Muscle of leg (tissue), 11 donors: ENCODE measurements around the gene MLST8. TPM values are rescaled to one million over a fixed set of nuclear protein-coding genes. Genes with fewer than 3 reads are reported as not detected.
A peak's percentile ranks its signal among the peaks of the same experiment; 100 is the strongest.
"Not testable (repeated sequence)": the region's sequence is repeated elsewhere in the genome, so short reads cannot be mapped to it uniquely, and the experiment has no call there.

Source experiments
- DNase-seq: peaks from one replicate; pipeline ENCODE4 v3.0.0; 2013
- H3K27ac ChIP-seq: one replicate; pipeline ENCODE4 v1.5.1; 2013; ENCODE audit warnings: mild to moderate bottlenecking, low read length, control low read depth
- H3K27me3 ChIP-seq: one replicate; pipeline ENCODE4 v1.6.1; 2013; ENCODE audit warnings: low read length; ENCODE audit not compliant: control insufficient read depth, insufficient read depth
- H3K36me3 ChIP-seq: one replicate; pipeline ENCODE4 v1.6.1; 2013; ENCODE audit warnings: low read length; ENCODE audit not compliant: control insufficient read depth, insufficient read depth
- H3K4me1 ChIP-seq: one replicate; pipeline ENCODE4 v1.6.1; 2013; ENCODE audit warnings: low read length; ENCODE audit not compliant: control insufficient read depth, insufficient read depth
- H3K4me3 ChIP-seq: one replicate; pipeline ENCODE4 v1.5.1; 2013; ENCODE audit warnings: low read length, control low read depth
- H3K9me3 ChIP-seq: replicated peaks from 2 replicates; pipeline ENCODE4 v1.6.1; 2013; ENCODE audit warnings: low read depth, low read length; ENCODE audit not compliant: control insufficient read depth
- WGBS: methylation state at CpG from one replicate; pipeline ENCODE4 v1.1.5; 2013; ENCODE audit warnings: missing lambda C conversion rate; ENCODE audit not compliant: insufficient coverage; 5-methylcytosine and 5-hydroxymethylcytosine counted together
- polyA plus RNA-seq, 8 donors: library from polyadenylated mRNA; unstranded; fragments of 120-200 nt; gene quantifications; one replicate each; pipeline versions ENCODE4 v1.2.1 to v1.2.3, GENCODE V29; 2013; ENCODE audit warnings: inconsistent platforms in 1 of 8, low replicate concordance in 1 of 8; ENCODE audit not compliant: insufficient read length in 8 of 8, insufficient read depth in 1 of 8
- total RNA-seq: library from RNA; stranded (reverse); fragments of 120-200 nt; gene quantifications from one replicate; pipeline ENCODE4 v1.2.4, GENCODE V29; 2013

The MLST8 gene
- total and polyA plus RNA-seq, 9 donors = 13.7 to 38.2 (median 33.5) TPM

GRCh38 chr16:2196981-2197511, 8.2 kb upstream of the MLST8 start:
- peaks cover 52% of the 10 kb centered on the region for H3K27me3 ChIP-seq

GRCh38 chr16:2197765-2198164, 7.5 kb upstream of the MLST8 start:
- 82% methylated on average over 3 of the region's 6 CpGs for WGBS
- Histone ChIP-seq H3K4me1 (peaks cover 18% of the 10 kb centered on the region), H3K27me3 (peaks cover 52% of the 10 kb centered on the region), H3K27ac (no peak overlapping the region), H3K4me3 (no peak overlapping the region), H3K9me3 (no peaks in the 10 kb centered on the region), H3K36me3 (no peaks in the 10 kb centered on the region)
- DNase-seq = no peak

More at GRCh38 chr16:2196981-2197511, 8.2 kb upstream of the MLST8 start:
- DNase-seq = no peak
- 22% methylated on average over 23 of the region's 32 CpGs for WGBS
- Histone ChIP-seq H3K4me1 (peaks cover 18% of the 10 kb centered on the region), H3K9me3 (no peaks in the 10 kb centered on the region), H3K36me3 (no peaks in the 10 kb centered on the region), H3K4me3 (no peak overlapping the region), H3K27ac (no peak overlapping the region)

- no peak for DNase-seq
- Histone ChIP-seq H3K27ac (no peak overlapping the region), H3K27me3 (peaks cover 52% of the 10 kb centered on the region), H3K9me3 (no peaks in the 10 kb centered on the region), H3K4me1 (peaks cover 18% of the 10 kb centered on the region), H3K36me3 (no peaks in the 10 kb centered on the region), H3K4me3 (no peak overlapping the region)
- WGBS = no CpG with 5 or more reads among the region's 4 CpGs
Measured at GRCh38 chr16:2198283-2198682, 7.0 kb upstream of the MLST8 start.

- no peak overlapping the region for H3K27ac ChIP-seq
- 44% methylated on average over 5 of the region's 5 CpGs for WGBS
- peaks cover 45% of the 10 kb centered on the region for H3K27me3 ChIP-seq
Measured at GRCh38 chr16:2199095-2199494, 6.2 kb upstream of the MLST8 start.

GRCh38 chr16:2199621-2200139, 5.6 kb upstream of the MLST8 start:
- H3K36me3 ChIP-seq = no peaks in the 10 kb centered on the region
- H3K9me3 ChIP-seq = no peaks in the 10 kb centered on the region
- no peak overlapping the region for H3K27ac ChIP-seq
- WGBS = 41% methylated on average over 11 of the region's 14 CpGs
- H3K4me3 ChIP-seq = no peak overlapping the region
- peaks cover 39% of the 10 kb centered on the region for H3K27me3 ChIP-seq
- peaks cover 16% of the 10 kb centered on the region for H3K4me1 ChIP-seq
- DNase-seq = no peak

More at GRCh38 chr16:2199095-2199494, 6.2 kb upstream of the MLST8 start:
- H3K4me3 ChIP-seq = no peak overlapping the region
- no peak for DNase-seq
- H3K36me3 ChIP-seq = no peaks in the 10 kb centered on the region
- H3K9me3 ChIP-seq = no peaks in the 10 kb centered on the region
- H3K4me1 ChIP-seq = peaks cover 18% of the 10 kb centered on the region

GRCh38 chr16:2200313-2200712, 4.9 kb upstream of the MLST8 start:
- WGBS = 90% methylated on average over 3 of the region's 6 CpGs
- Histone ChIP-seq H3K27ac (no peak overlapping the region), H3K4me1 (peaks cover 12% of the 10 kb centered on the region), H3K9me3 (no peaks in the 10 kb centered on the region), H3K27me3 (peaks cover 33% of the 10 kb centered on the region), H3K36me3 (no peaks in the 10 kb centered on the region), H3K4me3 (no peak overlapping the region)
- no peak for DNase-seq

GRCh38 chr16:2203119-2203688, 2.0 kb upstream of the MLST8 start:
- peaks cover 21% of the 10 kb centered on the region for H3K4me1 ChIP-seq
- WGBS = 95% methylated on average over 3 of the region's 8 CpGs
- peaks cover 13% of the 10 kb centered on the region for H3K27me3 ChIP-seq
- DNase-seq, H3K27ac ChIP-seq, H3K9me3 ChIP-seq, H3K4me3 ChIP-seq: not testable (repeated sequence)
- H3K36me3 ChIP-seq = peaks cover 17% of the 10 kb centered on the region

- peak overlapping the region; percentile 86 for H3K27ac ChIP-seq
- DNase-seq = no peak
- peaks cover 4% of the 10 kb centered on the region for H3K27me3 ChIP-seq
- H3K36me3 ChIP-seq = peaks cover 30% of the 10 kb centered on the region
- no peaks in the 10 kb centered on the region for H3K9me3 ChIP-seq
- H3K4me1 ChIP-seq = peaks cover 26% of the 10 kb centered on the region
- peak overlapping the region; percentile 66 for H3K4me3 ChIP-seq
- 79% methylated on average over 10 of the region's 13 CpGs for WGBS
Measured at GRCh38 chr16:2204416-2205103, 694 bp upstream of the MLST8 start.

GRCh38 chr16:2205967-2206313, 686 bp downstream of the MLST8 start:
- Histone ChIP-seq H3K9me3 (no peaks in the 10 kb centered on the region), H3K27ac (peak overlapping the region; percentile 55), H3K4me3 (peak overlapping the region; percentile 66), H3K27me3 (peaks cover 2% of the 10 kb centered on the region), H3K4me1 (peaks cover 37% of the 10 kb centered on the region), H3K36me3 (peaks cover 32% of the 10 kb centered on the region)
- DNase-seq = no peak
- WGBS = 4% methylated on average over 8 of the region's 16 CpGs

GRCh38 chr16:2206420-2206779, 1.1 kb downstream of the MLST8 start:
- H3K9me3 ChIP-seq = no peaks in the 10 kb centered on the region
- no peak overlapping the region for H3K27ac ChIP-seq
- H3K4me3 ChIP-seq = peak overlapping the region; percentile 66
- DNase-seq = no peak
- WGBS = 87% methylated on average over 15 of the region's 18 CpGs
- H3K36me3 ChIP-seq = peaks cover 32% of the 10 kb centered on the region
- peaks cover 2% of the 10 kb centered on the region for H3K27me3 ChIP-seq
- H3K4me1 ChIP-seq = peaks cover 42% of the 10 kb centered on the region
